Stimulated activated CD8-positive, alpha-beta memory T cell treated with anti-CD3 and anti-CD28 coated beads, Interleukin-15, amount 100 ng/mL, for 24 hours (primary cell): ENCODE measurements around the gene PROSER2.
A peak's percentile ranks its signal among the peaks of the same experiment; 100 is the strongest.

Source experiments
- DNase-seq: peaks from one replicate; pipeline ENCODE4 v3.0.0-alpha.2; 2020; ENCODE audit warnings: low read depth

The PROSER2 gene

DNA sequence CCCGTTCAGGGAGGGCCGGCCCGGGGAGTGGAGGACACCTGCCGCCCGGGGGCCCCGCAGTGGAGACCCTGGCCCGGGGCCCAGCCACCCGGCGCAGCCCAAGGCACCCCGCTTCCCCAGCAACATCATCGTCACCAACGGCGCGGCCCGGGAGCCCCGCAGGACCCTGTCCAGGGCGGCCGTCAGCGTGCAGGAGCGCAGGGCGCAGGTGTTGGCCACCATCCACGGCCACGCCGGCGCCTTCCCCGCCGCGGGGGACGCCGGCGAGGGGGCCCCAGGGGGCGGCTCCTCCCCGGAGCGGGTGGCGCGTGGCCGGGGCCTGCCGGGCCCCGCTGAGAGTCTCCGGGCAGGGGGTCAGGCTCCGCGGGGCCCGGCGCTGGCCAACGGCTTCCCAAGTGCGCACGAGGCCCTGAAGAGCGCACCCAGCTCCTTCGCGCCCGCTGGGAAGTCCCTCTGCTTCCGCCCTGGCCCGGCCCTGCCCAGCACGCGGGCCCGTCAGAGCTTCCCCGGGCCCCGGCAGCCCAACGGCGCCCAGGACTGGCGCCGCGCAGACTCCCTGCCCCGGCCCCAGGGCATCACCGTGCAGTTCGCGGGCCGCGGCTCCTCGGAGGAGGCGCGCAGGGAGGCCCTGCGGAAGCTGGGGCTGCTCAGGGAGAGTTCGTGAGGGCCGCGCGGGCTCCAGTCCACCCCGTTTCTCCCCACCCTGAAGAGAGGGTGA lies 46.7 kb downstream of the PROSER2 start:
- DNase-seq: no peak

GRCh38 chr10:11870461-11870780 lies 47.3 kb downstream of the PROSER2 start:
- no peak for DNase-seq

GRCh38 chr10:11870900-11871400 lies 47.8 kb downstream of the PROSER2 start:
- no peak for DNase-seq

GRCh38 chr10:11871466-11871865 lies 48.3 kb downstream of the PROSER2 start:
- DNase-seq: no peak

- peak; percentile 6 for DNase-seq
These were observed 51.7 kb downstream of the PROSER2 start for GRCh38 chr10:11874568-11875493.

DNA sequence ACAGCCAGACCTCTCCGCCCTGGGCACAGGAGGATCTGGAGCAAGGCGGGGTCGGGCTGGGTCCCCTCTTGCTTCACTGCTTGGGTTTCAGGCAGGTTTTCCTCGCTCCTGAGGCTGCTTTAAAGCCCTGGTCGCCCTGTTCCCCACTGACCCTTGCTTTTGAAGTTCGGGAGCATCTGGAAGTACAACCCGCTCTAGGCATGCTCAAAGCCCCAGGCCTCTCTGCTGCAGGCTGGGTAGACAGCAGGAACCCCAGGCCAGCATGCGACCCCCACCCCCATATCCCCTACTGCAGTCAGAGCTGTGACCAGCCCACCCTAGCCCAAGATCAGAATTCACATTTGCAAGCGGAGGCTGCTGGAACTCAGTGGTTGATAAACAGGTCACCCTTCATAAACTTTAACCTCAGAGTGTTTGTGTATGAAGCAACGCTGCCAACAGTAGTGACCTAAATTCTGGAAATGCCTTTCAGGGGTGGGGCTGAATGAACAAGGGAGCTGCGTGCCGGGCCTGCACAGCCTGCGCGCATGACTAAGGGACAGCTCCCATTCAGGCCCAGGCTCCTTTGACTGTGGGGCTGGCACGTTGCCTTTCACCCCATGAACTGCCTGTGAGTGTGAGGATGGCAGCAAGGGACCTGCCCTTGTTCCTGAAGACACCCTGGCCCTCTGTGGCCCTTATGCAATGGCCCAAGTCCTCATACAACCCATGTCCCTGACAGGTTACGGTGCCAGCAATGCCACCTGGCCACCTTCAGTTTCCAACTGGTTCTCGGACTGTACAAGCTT lies 52.5 kb downstream of the PROSER2 start:
- no peak for DNase-seq

- DNase-seq: no peak
These were observed 53.2 kb downstream of the PROSER2 start for GRCh38 chr10:11876324-11876723.

- DNase-seq: no peak
These were observed 53.8 kb downstream of the PROSER2 start for GRCh38 chr10:11876805-11877590.

- no peak for DNase-seq
These were observed 54.4 kb downstream of the PROSER2 start for GRCh38 chr10:11877591-11877905.

GRCh38 chr10:11878776-11879175 lies 55.6 kb downstream of the PROSER2 start:
- DNase-seq: no peak

- DNase-seq: no peak
These were observed 56.4 kb downstream of the PROSER2 start for GRCh38 chr10:11879387-11880094.

GRCh38 chr10:11880151-11881029 lies 57.2 kb downstream of the PROSER2 start:
- no peak for DNase-seq

DNA sequence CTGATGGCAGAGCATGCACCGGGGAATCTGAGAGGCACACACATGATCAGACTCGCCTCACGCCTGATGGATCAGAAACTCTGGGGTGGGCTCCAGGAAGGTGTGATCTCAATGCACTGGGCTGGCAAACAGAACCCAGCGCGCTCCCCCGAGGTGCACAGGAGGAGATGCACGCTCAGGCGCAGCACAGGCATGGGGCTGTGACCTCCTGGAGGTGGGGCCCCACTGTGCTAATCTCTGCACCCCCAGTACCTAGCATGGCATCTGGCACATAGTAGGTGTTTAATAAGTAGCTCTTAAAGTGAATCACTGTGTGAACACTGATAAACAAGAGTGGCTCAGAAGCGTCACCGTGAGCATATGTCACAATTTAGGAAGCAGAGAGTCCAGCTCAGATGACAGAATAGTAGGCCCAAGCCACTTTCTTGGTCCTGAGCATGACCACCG lies 57.9 kb downstream of the PROSER2 start:
- no peak for DNase-seq

DNA sequence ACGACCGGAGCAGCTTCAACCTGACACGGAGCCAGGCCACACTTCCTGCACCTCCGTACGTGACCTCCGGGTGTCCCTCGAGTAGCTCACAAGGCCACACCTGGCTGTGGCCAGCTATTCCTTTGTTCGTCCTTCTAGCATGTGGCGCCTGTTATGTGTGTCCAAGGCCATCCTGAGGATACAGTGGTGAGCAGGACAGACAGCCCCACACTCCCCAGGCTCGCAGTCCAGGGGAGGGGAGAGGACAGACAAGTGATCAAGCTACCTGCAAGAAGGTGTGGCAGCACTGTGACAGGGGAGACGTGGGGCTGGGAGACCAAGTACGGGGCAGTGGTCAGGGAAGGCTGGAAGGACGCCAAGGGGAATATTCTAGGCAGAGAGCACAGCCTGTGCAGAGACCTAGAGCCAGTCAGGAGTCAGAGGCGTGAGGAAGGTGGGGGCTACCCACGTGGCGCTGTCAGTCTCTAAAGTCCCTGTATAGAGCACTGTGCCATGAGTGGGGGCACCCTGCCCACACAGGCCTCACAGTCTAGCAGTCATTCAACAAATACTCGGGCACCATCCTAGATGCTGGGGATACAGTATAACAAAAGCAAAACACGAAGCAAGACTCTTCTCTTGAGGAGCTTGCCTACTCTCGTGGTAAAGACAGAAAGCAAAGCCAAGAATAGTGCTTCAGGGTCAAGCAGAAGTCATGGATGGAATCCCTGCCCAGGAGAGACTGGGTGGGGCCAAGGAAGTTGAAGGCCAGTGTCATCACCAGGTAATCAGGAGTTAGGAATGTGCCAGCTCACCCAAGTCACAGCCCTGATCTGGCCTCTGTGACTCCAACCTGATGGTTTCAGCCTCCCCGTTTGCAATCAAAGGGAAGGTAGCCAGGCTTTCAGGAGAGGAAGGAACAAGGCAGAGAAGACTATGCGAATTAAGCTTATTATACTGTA lies 58.6 kb downstream of the PROSER2 start:
- no peak for DNase-seq

GRCh38 chr10:11882646-11883375 lies 59.7 kb downstream of the PROSER2 start:
- DNase-seq: no peak

- DNase-seq: no peak
These were observed 61.7 kb downstream of the PROSER2 start for GRCh38 chr10:11884706-11885423.

- no peak for DNase-seq
These were observed 62.4 kb downstream of the PROSER2 start for GRCh38 chr10:11885437-11886137.
